ENCODE data around the gene INPP5D. TPM values are rescaled to one million over a fixed set of nuclear protein-coding genes. Genes with fewer than 3 reads are reported as not detected.

Gene INPP5D
- polyA plus RNA-seq, 3 donors, result 30.6 to 90.2 (median 54.8) TPM

- Histone ChIP-seq H3K4me2 (replicated peaks; ENCODE audit: extremely low read depth, low read length, poor library complexity, severe bottlenecking) (no peak overlapping the region), H4K20me1 (ENCODE audit: insufficient read depth, low read length) (peaks cover 100% of the 10 kb centered on the region), H3K27me3 (ENCODE audit: control insufficient read depth in 2 of 2, insufficient read depth in 2 of 2, low read length in 2 of 2) (no peaks in the 10 kb centered on the region), H3K4me1 (ENCODE audit: control insufficient read depth in 1 of 2, insufficient read depth in 2 of 2, low read length in 2 of 2) (peaks cover 1 to 11% of the 10 kb centered on the region in 2 donors), H2AFZ (ENCODE audit: insufficient read depth, low read depth, low read length, poor library complexity, severe bottlenecking) (no peak overlapping the region), H3K9ac (ENCODE audit: insufficient read depth, low read length, poor library complexity, severe bottlenecking) (no peak overlapping the region), H3K4me3 (replicated peaks in 1 of 3; ENCODE audit: low read depth in 2 of 3, low read length in 3 of 3) (no peak overlapping the region), H3K36me3 (replicated peaks in 1 of 2; ENCODE audit: control insufficient read depth in 1 of 2, insufficient read depth in 2 of 2, low read length in 2 of 2) (peaks cover 10 to 40% of the 10 kb centered on the region in 2 donors), H3K27ac (ENCODE audit: low read depth in 1 of 2, low read length in 2 of 2) (no peak overlapping the region), H3K79me2 (ENCODE audit: insufficient read depth, low read length) (peaks cover 99% of the 10 kb centered on the region), H3K9me3 (replicated peaks in 1 of 2; ENCODE audit: control insufficient read depth in 1 of 2, insufficient read depth in 1 of 2, low read length in 2 of 2) (no peaks in the 10 kb centered on the region)
- Mint-ChIP-seq H3K27ac (peak overlapping the region in 2 of 7 donors; percentile 7 to 66), H3K4me1 (peaks cover 44% of the 10 kb centered on the region), H3K27me3 (ENCODE audit: low read depth in 3 of 3) (no peaks in the 10 kb centered on the region), H3K4me3 (no peak overlapping the region), H3K36me3 (peaks cover 23 to 45% of the 10 kb centered on the region in 2 donors), H3K9me3 (no peaks in the 10 kb centered on the region)
- WGBS (ENCODE audit: insufficient coverage), result 98% methylated on average over 5 of the region's 5 CpGs
- intact Hi-C loops (cut with micrococcal nuclease), result no loop called here
- TF ChIP-seq CTCF (IDR thresholded peaks at IDR 0.05), result no peak
- no peak for DNase-seq
Observed at GRCh38 chr2:233111427-233111826, 51.3 kb downstream of the INPP5D start.

- Histone ChIP-seq H3K9me3 (replicated peaks in 1 of 2; ENCODE audit: control insufficient read depth in 1 of 2, insufficient read depth in 1 of 2, low read length in 2 of 2) (no peaks in the 10 kb centered on the region), H2AFZ (ENCODE audit: insufficient read depth, low read depth, low read length, poor library complexity, severe bottlenecking) (no peak overlapping the region), H3K4me3 (replicated peaks in 1 of 3; ENCODE audit: low read depth in 2 of 3, low read length in 3 of 3) (no peak overlapping the region), H3K27ac (ENCODE audit: low read depth in 1 of 2, low read length in 2 of 2) (peak overlapping the region in 1 of 2 donors; percentile 50), H3K4me1 (ENCODE audit: control insufficient read depth in 1 of 2, insufficient read depth in 2 of 2, low read length in 2 of 2) (peaks cover 10 to 20% of the 10 kb centered on the region in 2 donors), H3K36me3 (replicated peaks in 1 of 2; ENCODE audit: control insufficient read depth in 1 of 2, insufficient read depth in 2 of 2, low read length in 2 of 2) (peaks cover 10 to 39% of the 10 kb centered on the region in 2 donors), H4K20me1 (ENCODE audit: insufficient read depth, low read length) (peaks cover 100% of the 10 kb centered on the region), H3K4me2 (replicated peaks; ENCODE audit: extremely low read depth, low read length, poor library complexity, severe bottlenecking) (no peak overlapping the region), H3K9ac (ENCODE audit: insufficient read depth, low read length, poor library complexity, severe bottlenecking) (no peak overlapping the region), H3K27me3 (ENCODE audit: control insufficient read depth in 2 of 2, insufficient read depth in 2 of 2, low read length in 2 of 2) (no peaks in the 10 kb centered on the region), H3K79me2 (ENCODE audit: insufficient read depth, low read length) (peaks cover 99% of the 10 kb centered on the region)
- Mint-ChIP-seq H3K9me3 (peaks cover 0 to 2% (median 0%) of the 10 kb centered on the region in 7 donors), H3K27ac (peak overlapping the region in 1 of 7 donors; percentile 78), H3K36me3 (peaks cover 21 to 47% of the 10 kb centered on the region in 2 donors), H3K27me3 (ENCODE audit: low read depth in 3 of 3) (no peaks in the 10 kb centered on the region), H3K4me3 (no peak overlapping the region), H3K4me1 (peaks cover 44% of the 10 kb centered on the region)
- TF ChIP-seq CTCF (IDR thresholded peaks at IDR 0.05), result no peak
- no peak for DNase-seq
- WGBS (ENCODE audit: insufficient coverage), result 100% methylated on average over 1 of the region's 4 CpGs
- intact Hi-C loops (cut with micrococcal nuclease), result no loop called here
Observed at GRCh38 chr2:233112329-233112728, 52.2 kb downstream of the INPP5D start.

All from CD14-positive monocyte (primary cell).